Measurements from ENCODE around the gene WIPI1. TPM values are rescaled to one million over a fixed set of nuclear protein-coding genes. Genes with fewer than 3 reads are reported as not detected.
A peak's percentile ranks its signal among the peaks of the same experiment; 100 is the strongest.

Gene WIPI1
- total and polyA plus RNA-seq, 9 of the 15 experiments (the other 6 are each of a cell fraction or from before 2014, with no cell fraction given): 3.7 to 23.5 (median 11.8) TPM

DNA sequence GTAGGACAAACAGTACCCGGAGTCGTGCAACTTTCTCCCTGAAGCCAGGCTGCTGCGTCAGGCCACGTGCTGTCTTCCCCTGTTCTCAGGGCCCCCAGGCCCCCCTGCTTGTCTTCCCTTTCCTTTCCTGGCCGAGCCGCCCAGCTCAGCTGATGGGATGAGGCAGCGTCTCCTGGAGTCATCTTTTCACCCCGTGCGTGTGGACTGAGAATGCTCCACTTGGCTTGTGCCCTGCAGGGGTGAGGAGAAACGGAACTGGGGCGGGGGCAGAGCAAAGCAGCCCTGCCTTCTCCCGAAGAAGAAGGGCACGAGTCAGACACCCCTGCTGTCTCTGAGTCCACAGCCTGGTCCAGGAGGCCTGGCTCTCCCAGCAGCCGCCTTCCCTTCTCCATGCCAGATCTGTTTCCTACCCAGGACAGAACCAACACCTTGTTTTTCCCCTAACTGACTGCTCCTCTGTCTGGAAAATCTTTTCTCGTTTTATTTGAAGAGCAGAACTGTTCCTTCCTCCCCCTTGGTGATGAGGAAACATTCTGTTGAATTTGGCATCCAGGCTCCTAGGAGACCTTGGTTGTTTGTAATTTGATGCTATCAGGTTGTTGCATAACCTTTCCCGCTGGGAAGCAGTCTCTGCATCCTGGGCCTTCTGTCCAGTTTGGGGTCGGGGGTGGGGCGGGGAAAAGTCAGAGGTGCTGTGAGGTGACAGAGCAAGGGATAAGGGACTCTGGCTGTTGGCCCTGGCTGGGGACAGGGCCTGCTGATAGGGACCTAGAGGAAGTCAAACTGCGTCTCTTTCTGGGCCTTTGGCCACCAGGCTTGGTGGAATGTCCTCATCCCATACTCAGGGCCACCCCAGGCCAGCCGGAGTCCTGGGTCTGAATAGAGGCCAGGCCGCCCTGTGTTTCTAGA is 78.8 kb downstream of the WIPI1 start:
- Histone ChIP-seq H3K79me2 (ENCODE audit: control insufficient read depth, insufficient read depth, low read length) (no peaks in the 10 kb centered on the region), H3K9ac (ENCODE audit: insufficient read depth in 1 of 2, low read depth in 2 of 2, low read length in 2 of 2) (no peak overlapping the region), H3K27me3 (ENCODE audit: control insufficient read depth in 2 of 2, insufficient read depth in 2 of 2, low read length in 2 of 2) (peaks cover 33 to 38% of the 10 kb centered on the region in 2 experiments), H3K9me1 (ENCODE audit: control insufficient read depth, insufficient read depth, low read length) (no peaks in the 10 kb centered on the region), H3K4me3 (no peak overlapping the region), H2AFZ (ENCODE audit: low read depth, low read length) (no peak overlapping the region), H3K36me3 (ENCODE audit: control insufficient read depth, insufficient read depth, low read length) (no peaks in the 10 kb centered on the region), H4K20me1 (replicated peaks; ENCODE audit: control insufficient read depth, insufficient read depth, low read length) (no peaks in the 10 kb centered on the region), H3K4me1 (replicated peaks in 1 of 2; ENCODE audit: control insufficient read depth in 2 of 2, insufficient read depth in 2 of 2, low read length in 2 of 2) (no peaks in the 10 kb centered on the region), H3K9me3 (replicated peaks; ENCODE audit: control insufficient read depth, insufficient read depth, low read depth, low read length) (no peaks in the 10 kb centered on the region), H3K4me2 (ENCODE audit: insufficient read depth, low read length) (no peak overlapping the region), H3K27ac (ENCODE audit: extremely low read depth, low read depth, low read length) (no peak overlapping the region)
- FAIRE-seq (no peak), DNase-seq (ENCODE audit: extremely low read depth in 1 of 4, low spot score in 3 of 4) (no peak), ATAC-seq (no peak)
- no TSS peak for BruUV-seq (replicated peaks)
- intact Hi-C loops (cut with micrococcal nuclease) (no loop called here), in situ Hi-C loops (cut with MboI) (no loop called here)
- ChIA-PET POLR2A (no interaction called here), CTCF (ENCODE audit: low intra/inter-chr PET ratio) (no interaction called here)
- WGBS (ENCODE audit: insufficient coverage, low coverage, missing lambda C conversion rate): 5% methylated on average over 21 of the region's 21 CpGs
- no peak for TF ChIP-seq ASH1L (IDR thresholded peaks at IDR 0.05; ENCODE audit: borderline replicate concordance, low read depth, partially characterized antibody)
- TF ChIP-seq NR2C1 (IDR thresholded peaks at IDR 0.05): no peak
- no peak for TF ChIP-seq NR2C1 (tag; IDR thresholded peaks at IDR 0.05)
- TF ChIP-seq, protein P1, sequence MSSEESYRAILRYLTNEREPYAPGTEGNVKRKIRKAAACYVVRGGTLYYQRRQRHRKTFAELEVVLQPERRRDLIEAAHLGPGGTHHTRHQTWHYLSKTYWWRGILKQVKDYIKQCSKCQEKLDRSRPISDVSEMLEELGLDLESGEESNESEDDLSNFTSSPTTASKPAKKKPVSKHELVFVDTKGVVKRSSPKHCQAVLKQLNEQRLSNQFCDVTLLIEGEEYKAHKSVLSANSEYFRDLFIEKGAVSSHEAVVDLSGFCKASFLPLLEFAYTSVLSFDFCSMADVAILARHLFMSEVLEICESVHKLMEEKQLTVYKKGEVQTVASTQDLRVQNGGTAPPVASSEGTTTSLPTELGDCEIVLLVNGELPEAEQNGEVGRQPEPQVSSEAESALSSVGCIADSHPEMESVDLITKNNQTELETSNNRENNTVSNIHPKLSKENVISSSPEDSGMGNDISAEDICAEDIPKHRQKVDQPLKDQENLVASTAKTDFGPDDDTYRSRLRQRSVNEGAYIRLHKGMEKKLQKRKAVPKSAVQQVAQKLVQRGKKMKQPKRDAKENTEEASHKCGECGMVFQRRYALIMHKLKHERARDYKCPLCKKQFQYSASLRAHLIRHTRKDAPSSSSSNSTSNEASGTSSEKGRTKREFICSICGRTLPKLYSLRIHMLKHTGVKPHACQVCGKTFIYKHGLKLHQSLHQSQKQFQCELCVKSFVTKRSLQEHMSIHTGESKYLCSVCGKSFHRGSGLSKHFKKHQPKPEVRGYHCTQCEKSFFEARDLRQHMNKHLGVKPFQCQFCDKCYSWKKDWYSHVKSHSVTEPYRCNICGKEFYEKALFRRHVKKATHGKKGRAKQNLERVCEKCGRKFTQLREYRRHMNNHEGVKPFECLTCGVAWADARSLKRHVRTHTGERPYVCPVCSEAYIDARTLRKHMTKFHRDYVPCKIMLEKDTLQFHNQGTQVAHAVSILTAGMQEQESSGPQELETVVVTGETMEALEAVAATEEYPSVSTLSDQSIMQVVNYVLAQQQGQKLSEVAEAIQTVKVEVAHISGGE (CRISPR knock-in tag; IDR thresholded peaks at IDR 0.05): 0 out of 6 replicates have a peak, but pooled peaks of 1 of the 3 experiments have one; percentile 4
- TF ChIP-seq THAP12 (CRISPR knock-in tag; IDR thresholded peaks at IDR 0.05): no peak
- TF ChIP-seq DIDO1 (tag; IDR thresholded peaks at IDR 0.05; ENCODE audit: low read depth): no peak
- peak; percentile 59 for TF ChIP-seq CEBPB (tag; IDR thresholded peaks at IDR 0.05)
- TF ChIP-seq JUN (IDR thresholded peaks at IDR 0.05; ENCODE audit: borderline replicate concordance, low read depth, low read length): no peak
- no peak for TF ChIP-seq JUN (CRISPR knock-in tag; IDR thresholded peaks at IDR 0.05; ENCODE audit: borderline replicate concordance)
- TF ChIP-seq ZNF449 (CRISPR knock-in tag; IDR thresholded peaks at IDR 0.05): no peak
- no peak for TF ChIP-seq BRD4 (IDR thresholded peaks at IDR 0.05)
- no peak for TF ChIP-seq CEBPG (CRISPR knock-in tag; IDR thresholded peaks at IDR 0.05)
- TF ChIP-seq CEBPG (tag; conservative IDR thresholded peaks at IDR 0.05 in 1 of 2, IDR thresholded peaks at IDR 0.05 in 1 of 2): peak; percentile 74 to 78

All from K562 (cell line).